Omental fat pad (tissue), 4 donors: ENCODE data around the gene RBMS3. TPM values are rescaled to one million over a fixed set of nuclear protein-coding genes. Genes with fewer than 3 reads are reported as not detected.

Experiments used
- ATAC-seq: fragments of 150-250 bp; one replicate; pipeline ENCODE4 v1.9.1; 2016; ENCODE audit warnings: mild to moderate bottlenecking, moderate library complexity; ENCODE audit not compliant: low FRiP score
- DNase-seq: peaks from one replicate; pipeline ENCODE4 v3.0.0-alpha.2; 2019; ENCODE audit warnings: low spot score
- total RNA-seq, 4 donors: library from RNA; depleted of rRNA; stranded (reverse); fragments of >200 nt; gene quantifications; one replicate each; pipeline ENCODE4 v1.1.0, GENCODE V29; 2016
- TF ChIP-seq, protein P1 (sequence below), 3 donors: fragments of 450-650 bp; IDR thresholded peaks; one replicate each; pipeline ENCODE4 v1.5.1; 2016 to 2017; ENCODE audit warnings: antibody characterized with exemption in 3 of 3, mild to moderate bottlenecking in 3 of 3, moderate library complexity in 2 of 3

The RBMS3 gene
- total RNA-seq, 4 donors from 2014 or later: 61.5 to 185 (median 120) TPM

DNA sequence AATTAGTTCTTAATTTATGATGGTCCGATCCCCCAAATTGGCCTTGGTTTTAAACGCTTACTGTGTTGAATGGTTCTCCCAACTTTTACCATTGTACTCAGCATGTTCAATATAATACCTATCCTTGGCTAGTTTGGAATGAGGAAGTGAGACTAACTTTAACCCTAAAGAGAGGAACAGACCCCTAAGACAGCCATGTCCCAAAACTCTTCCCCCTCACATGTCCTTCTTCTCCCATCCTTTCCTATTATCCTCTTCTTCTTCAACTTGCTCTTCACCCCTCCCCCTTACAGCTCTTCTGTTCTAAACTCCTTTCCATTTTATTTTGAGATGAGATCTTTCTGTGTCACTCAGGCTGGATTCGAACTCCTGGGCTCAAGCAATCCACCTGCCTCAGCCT lies 116.5 kb downstream of the RBMS3 start:
- ATAC-seq: no peak
- DNase-seq: no peak
- TF ChIP-seq, protein P1, sequence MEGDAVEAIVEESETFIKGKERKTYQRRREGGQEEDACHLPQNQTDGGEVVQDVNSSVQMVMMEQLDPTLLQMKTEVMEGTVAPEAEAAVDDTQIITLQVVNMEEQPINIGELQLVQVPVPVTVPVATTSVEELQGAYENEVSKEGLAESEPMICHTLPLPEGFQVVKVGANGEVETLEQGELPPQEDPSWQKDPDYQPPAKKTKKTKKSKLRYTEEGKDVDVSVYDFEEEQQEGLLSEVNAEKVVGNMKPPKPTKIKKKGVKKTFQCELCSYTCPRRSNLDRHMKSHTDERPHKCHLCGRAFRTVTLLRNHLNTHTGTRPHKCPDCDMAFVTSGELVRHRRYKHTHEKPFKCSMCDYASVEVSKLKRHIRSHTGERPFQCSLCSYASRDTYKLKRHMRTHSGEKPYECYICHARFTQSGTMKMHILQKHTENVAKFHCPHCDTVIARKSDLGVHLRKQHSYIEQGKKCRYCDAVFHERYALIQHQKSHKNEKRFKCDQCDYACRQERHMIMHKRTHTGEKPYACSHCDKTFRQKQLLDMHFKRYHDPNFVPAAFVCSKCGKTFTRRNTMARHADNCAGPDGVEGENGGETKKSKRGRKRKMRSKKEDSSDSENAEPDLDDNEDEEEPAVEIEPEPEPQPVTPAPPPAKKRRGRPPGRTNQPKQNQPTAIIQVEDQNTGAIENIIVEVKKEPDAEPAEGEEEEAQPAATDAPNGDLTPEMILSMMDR (IDR thresholded peaks at IDR 0.05): no peak

DNA sequence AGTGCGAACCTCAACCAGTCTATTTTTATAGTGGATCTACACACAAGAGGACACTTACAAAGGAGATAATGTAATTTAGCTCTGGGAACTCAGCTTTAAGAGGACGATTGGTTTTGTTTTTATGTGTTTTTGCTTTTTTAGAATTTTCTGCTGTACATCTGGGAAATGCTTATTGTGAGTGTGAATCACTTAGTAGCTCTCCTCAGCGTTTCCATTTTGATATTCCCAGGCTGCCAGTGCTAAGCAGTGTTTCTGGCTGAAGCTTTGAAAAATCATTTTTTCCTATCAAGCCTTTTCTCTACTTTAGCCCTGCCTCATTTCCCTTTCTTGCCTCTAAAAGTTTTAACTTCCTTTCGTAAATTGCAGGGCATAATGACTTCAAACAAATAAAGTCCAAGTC lies 117.9 kb downstream of the RBMS3 start:
- DNase-seq (no peak), ATAC-seq (no peak)
- TF ChIP-seq, protein P1 (IDR thresholded peaks at IDR 0.05): no peak

DNA sequence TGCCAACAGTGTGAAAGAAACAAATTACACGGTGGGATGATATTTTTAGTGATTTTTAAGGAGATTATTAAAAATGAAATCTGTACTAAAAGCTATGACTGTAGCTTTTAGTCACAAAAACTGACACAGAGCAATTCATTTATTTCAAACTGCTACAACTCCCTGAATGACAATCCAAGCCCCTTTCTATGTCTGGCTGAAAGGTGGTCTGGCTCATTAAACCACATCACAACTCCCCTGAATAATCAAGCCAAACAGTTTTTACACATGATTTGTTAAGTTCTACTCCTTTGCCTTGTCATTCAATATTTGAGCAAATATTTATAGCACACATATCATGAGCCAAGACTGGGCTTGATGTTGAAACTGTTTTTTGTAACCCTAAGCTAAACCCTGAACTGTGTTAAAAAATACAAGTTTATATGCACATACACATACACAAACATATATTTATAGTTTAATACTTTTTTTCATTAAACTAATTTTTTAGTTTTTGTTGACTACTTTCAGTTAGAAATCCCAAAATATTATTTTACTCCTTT lies 125.5 kb downstream of the RBMS3 start:
- no peak for ATAC-seq
- no peak for DNase-seq
- TF ChIP-seq, protein P1 (IDR thresholded peaks at IDR 0.05): no peak

DNA sequence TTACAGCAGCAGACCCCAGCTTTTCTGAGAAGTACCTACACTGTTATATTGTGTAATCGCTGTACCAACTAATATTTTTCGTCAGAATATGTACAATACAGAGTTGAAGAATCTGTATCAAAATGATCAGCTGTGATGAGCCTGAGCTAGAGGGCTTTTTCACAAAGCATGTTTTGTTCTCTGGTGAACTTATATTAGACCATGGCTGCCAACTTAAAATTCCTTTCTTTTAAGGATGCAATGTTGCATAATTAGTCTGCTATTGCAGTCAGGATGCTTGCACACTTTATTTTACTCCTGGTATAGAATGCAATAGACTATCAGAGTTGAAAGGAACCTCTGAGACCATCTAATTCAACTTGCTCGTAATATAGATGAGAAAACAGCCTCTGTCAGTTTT lies 127.8 kb downstream of the RBMS3 start:
- ATAC-seq: no peak

DNA sequence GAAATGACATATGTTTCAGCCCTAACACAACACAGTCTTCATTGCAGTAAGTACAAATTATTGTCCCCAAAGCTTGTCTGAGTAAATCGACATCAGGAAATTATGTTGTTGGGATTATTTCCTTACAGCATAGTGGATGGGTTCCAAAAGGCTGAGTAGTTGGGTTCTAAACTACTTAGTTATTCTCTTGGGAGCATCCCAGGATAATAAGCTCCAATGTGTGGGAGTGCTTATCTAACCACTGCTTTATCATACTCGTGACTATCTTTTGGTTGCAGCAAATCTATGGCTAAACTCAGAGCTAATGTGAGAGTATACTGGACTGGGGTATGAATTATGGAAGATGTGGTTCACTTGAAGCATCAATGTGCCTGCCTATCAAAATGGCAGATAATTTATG lies 128.5 kb downstream of the RBMS3 start:
- TF ChIP-seq, protein P1 (IDR thresholded peaks at IDR 0.05): no peak
- DNase-seq (no peak), ATAC-seq (peak; percentile 38)

More for the DNA sequence above, 127.8 kb downstream of the RBMS3 start:
- TF ChIP-seq, protein P1 (IDR thresholded peaks at IDR 0.05): no peak
- DNase-seq: no peak

DNA sequence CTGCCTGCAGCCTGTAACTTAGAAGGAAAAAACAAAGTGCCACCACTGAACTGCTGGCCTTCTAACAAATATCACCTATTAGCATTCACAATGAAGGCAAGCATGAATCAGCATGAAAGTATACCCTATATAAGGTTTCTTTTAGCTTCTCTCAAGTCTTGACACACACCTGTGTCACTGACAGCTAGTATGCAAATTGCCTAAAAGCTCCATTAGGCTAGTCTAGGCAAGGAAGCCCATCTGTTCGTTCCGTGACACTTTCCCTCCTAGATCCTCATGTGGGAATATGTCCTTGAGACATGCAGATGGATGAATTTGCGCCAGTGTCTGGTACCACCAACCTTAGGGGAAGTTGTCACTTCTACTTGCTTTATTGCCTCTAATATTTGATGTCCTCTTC lies 129.3 kb downstream of the RBMS3 start:
- TF ChIP-seq, protein P1 (IDR thresholded peaks at IDR 0.05): no peak
- no peak for ATAC-seq

DNA sequence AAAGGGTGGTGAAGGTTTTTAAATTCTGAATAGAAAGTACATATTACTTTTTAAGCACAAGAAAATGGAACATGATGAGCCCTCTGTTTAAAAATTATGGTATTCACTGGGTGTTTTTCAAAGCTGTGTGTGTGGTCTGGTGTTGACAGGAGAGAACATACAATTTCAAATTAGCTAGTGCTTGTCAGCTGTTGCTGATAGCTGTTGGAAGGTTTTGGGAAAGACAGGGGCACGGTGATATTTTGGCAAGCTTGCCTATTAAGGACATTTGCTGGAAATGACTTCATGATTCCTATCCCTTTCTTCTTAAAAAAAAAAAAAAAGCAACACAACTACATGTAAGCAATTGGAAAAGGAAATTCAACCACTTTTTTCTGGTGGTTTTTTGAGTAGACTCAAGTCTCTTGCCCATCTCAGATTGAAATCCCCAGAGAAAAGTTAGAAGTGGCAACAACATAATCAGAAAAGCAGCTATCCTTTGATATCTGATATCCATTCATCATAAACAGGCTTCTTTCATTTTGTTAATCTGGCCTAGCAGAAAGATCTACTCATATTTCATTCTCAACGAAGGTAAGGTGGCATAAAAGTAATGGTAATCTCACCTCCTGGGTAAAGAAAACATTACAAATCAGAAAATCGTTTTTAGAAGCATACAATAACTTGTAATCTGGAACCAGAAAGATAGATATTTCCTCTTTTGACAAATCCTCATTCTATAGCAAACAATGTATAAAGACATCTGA lies 130.0 kb downstream of the RBMS3 start:
- TF ChIP-seq, protein P1 (IDR thresholded peaks at IDR 0.05): no peak
- DNase-seq (no peak), ATAC-seq (no peak)

More for the DNA sequence above, 129.3 kb downstream of the RBMS3 start:
- DNase-seq: no peak
